Neural cell (in vitro differentiated cells): ENCODE measurements around the gene MMADHC. TPM values are rescaled to one million over a fixed set of nuclear protein-coding genes. Genes with fewer than 3 reads are reported as not detected.

Source experiments
- H2AFZ ChIP-seq: fragments of 200-600, 300-800 bp; sonication (generic), shearing (Covaris generic); 2 replicates; pipeline ENCODE4 v1.6.0; 2014; ENCODE audit warnings: low read depth, mild to moderate bottlenecking, antibody characterized with exemption, low read length, moderate library complexity
- H3F3A ChIP-seq: fragments of 200-600 bp; shearing (Covaris generic); 2 replicates; pipeline ENCODE4 v1.6.1; 2016; ENCODE audit warnings: mild to moderate bottlenecking, moderate library complexity, mixed read lengths, antibody characterized with exemption, low read length; ENCODE audit not compliant: insufficient read depth, poor library complexity, severe bottlenecking
- H3K27ac ChIP-seq: fragments of 200-600, 300-800 bp; sonication (generic), shearing (Covaris generic); 2 replicates; pipeline ENCODE4 v1.5.1; 2014; ENCODE audit warnings: mild to moderate bottlenecking, low read length, moderate library complexity
- H3K27me3 ChIP-seq: fragments of 300-800, 200-600 bp; sonication (generic), shearing (Covaris generic); 2 replicates; pipeline ENCODE4 v1.6.0; 2014; ENCODE audit warnings: mild to moderate bottlenecking, low read depth, low read length, moderate library complexity; ENCODE audit not compliant: insufficient read depth
- H3K36me3 ChIP-seq: fragments of 300-800, 200-600 bp; sonication (generic), shearing (Covaris generic); 2 replicates; pipeline ENCODE4 v1.5.1; 2014; ENCODE audit warnings: mild to moderate bottlenecking, antibody characterized with exemption, low read length, moderate library complexity; ENCODE audit not compliant: insufficient read depth
- H3K4me2 ChIP-seq: fragments of 300-800, 200-600 bp; sonication (generic), shearing (Covaris generic); 2 replicates; pipeline ENCODE4 v1.6.0; 2014; ENCODE audit warnings: mild to moderate bottlenecking, low read length
- H3K4me3 ChIP-seq: fragments of 300-800, 200-600 bp; sonication (generic), shearing (Covaris generic); 2 replicates; pipeline ENCODE4 v1.5.1; 2014; ENCODE audit warnings: mild to moderate bottlenecking, low read length, moderate library complexity
- H3K79me2 ChIP-seq: fragments of 200-600 bp; shearing (Covaris generic); replicated peaks from 2 replicates; pipeline ENCODE4 v1.6.0; 2014; ENCODE audit warnings: mild to moderate bottlenecking, low read length, moderate library complexity; ENCODE audit not compliant: insufficient read depth
- H3K9ac ChIP-seq: fragments of 300-800, 200-600 bp; sonication (generic), shearing (Covaris generic); 2 replicates; pipeline ENCODE4 v1.6.1; 2016; ENCODE audit warnings: mild to moderate bottlenecking, low read length, mixed read lengths
- H3K9me2 ChIP-seq: fragments of 200-600 bp; shearing (Covaris generic); 2 replicates; pipeline ENCODE4 v1.6.1; 2016; ENCODE audit warnings: mild to moderate bottlenecking, low read length, mixed read lengths; ENCODE audit not compliant: insufficient read depth
- H3K9me3 ChIP-seq: fragments of 200-600, 300-800 bp; sonication (generic), shearing (Covaris generic); 2 replicates; pipeline ENCODE4 v1.6.1; 2016; ENCODE audit warnings: mild to moderate bottlenecking, mixed run types, low read length, moderate library complexity, mixed read lengths
- H4K20me1 ChIP-seq: fragments of 200-600 bp; shearing (Covaris generic); 2 replicates; pipeline ENCODE4 v1.6.1; 2016; ENCODE audit warnings: mild to moderate bottlenecking, mixed run types; ENCODE audit not compliant: insufficient read depth
- EP300 ChIP-seq: fragments of 450-650 bp; conservative IDR thresholded peaks from 2 replicates; pipeline ENCODE4 v1.6.1; 2014; ENCODE audit warnings: antibody characterized with exemption, mild to moderate bottlenecking, moderate library complexity; ENCODE audit not compliant: poor library complexity, severe bottlenecking
- EZH2 ChIP-seq: fragments of 200-600, 300-800 bp; shearing (Covaris generic), sonication (generic); IDR thresholded peaks from 2 replicates; pipeline ENCODE4 v1.6.1; 2014; ENCODE audit warnings: antibody characterized with exemption, low read length, borderline replicate concordance, mild to moderate bottlenecking; ENCODE audit not compliant: insufficient read depth, poor library complexity, severe bottlenecking
- MXI1 ChIP-seq: fragments of 450-650 bp; conservative IDR thresholded peaks from 2 replicates; pipeline ENCODE4 v1.6.1; 2014; ENCODE audit warnings: antibody characterized with exemption, mild to moderate bottlenecking; ENCODE audit not compliant: poor library complexity, severe bottlenecking
- POLR2AphosphoS5 ChIP-seq: IDR thresholded peaks from 2 replicates; pipeline ENCODE4 v1.6.1; 2012
- RAD21 ChIP-seq: fragments of 450-650 bp; conservative IDR thresholded peaks from 2 replicates; pipeline ENCODE4 v1.6.1; 2014; ENCODE audit warnings: antibody characterized with exemption, mild to moderate bottlenecking, moderate library complexity
- SMC3 ChIP-seq: fragments of 450-650 bp; conservative IDR thresholded peaks from 2 replicates; pipeline ENCODE4 v1.6.1; 2014; ENCODE audit warnings: antibody characterized with exemption, mild to moderate bottlenecking, moderate library complexity; ENCODE audit not compliant: poor library complexity
- TAF1 ChIP-seq: IDR thresholded peaks from 2 replicates; pipeline ENCODE4 v1.6.1; 2012; ENCODE audit warnings: low read depth
- polyA plus RNA-seq: library from polyadenylated mRNA; depleted of rRNA; stranded (reverse); fragments of >200 nt; gene quantifications from 2 replicates; pipeline ENCODE4 v1.2.3, GENCODE V29; 2014
- TF ChIP-seq, protein P1 (sequence below): fragments of 450-650 bp; IDR thresholded peaks from 2 replicates; pipeline ENCODE4 v1.5.1; 2014; ENCODE audit warnings: antibody characterized with exemption, mild to moderate bottlenecking, moderate library complexity; ENCODE audit not compliant: poor library complexity, severe bottlenecking
- TF ChIP-seq, protein P2 (sequence below): IDR thresholded peaks from 2 replicates; pipeline ENCODE4 v1.6.1; 2012; ENCODE audit warnings: borderline replicate concordance

MMADHC gene
- polyA plus RNA-seq, 1 donor from 2014 or later: 250 TPM

DNA sequence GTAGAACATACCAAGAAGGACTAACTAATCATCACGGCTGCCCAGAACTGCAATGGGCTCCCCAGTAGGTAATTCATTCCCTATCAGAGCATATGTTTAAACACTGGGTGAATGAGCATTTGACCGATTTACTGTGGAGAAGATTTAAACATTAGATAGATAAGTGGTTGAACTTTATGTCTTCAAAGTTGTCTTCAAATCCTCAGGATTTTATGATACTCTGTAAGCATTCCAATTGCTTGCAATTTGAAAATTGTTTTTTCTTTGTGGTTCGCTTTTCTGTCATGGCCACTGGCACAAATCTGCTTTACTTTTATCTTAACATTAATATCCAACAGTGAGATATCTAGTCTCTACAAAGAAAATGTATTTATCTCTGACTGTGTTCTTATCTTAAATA, 37.7 kb upstream of the MMADHC start:
- H4K20me1 ChIP-seq: no peaks in the 10 kb centered on the region
- H3K9ac ChIP-seq: no peak overlapping the region
- no peak overlapping the region for H3K4me3 ChIP-seq
- TF ChIP-seq TAF1 (no peak), SMC3 (no peak), EZH2 (no peak), EP300 (no peak), POLR2AphosphoS5 (no peak), MXI1 (no peak), RAD21 (no peak)
- TF ChIP-seq, protein P1, sequence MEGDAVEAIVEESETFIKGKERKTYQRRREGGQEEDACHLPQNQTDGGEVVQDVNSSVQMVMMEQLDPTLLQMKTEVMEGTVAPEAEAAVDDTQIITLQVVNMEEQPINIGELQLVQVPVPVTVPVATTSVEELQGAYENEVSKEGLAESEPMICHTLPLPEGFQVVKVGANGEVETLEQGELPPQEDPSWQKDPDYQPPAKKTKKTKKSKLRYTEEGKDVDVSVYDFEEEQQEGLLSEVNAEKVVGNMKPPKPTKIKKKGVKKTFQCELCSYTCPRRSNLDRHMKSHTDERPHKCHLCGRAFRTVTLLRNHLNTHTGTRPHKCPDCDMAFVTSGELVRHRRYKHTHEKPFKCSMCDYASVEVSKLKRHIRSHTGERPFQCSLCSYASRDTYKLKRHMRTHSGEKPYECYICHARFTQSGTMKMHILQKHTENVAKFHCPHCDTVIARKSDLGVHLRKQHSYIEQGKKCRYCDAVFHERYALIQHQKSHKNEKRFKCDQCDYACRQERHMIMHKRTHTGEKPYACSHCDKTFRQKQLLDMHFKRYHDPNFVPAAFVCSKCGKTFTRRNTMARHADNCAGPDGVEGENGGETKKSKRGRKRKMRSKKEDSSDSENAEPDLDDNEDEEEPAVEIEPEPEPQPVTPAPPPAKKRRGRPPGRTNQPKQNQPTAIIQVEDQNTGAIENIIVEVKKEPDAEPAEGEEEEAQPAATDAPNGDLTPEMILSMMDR: no peak
- TF ChIP-seq, protein P2, sequence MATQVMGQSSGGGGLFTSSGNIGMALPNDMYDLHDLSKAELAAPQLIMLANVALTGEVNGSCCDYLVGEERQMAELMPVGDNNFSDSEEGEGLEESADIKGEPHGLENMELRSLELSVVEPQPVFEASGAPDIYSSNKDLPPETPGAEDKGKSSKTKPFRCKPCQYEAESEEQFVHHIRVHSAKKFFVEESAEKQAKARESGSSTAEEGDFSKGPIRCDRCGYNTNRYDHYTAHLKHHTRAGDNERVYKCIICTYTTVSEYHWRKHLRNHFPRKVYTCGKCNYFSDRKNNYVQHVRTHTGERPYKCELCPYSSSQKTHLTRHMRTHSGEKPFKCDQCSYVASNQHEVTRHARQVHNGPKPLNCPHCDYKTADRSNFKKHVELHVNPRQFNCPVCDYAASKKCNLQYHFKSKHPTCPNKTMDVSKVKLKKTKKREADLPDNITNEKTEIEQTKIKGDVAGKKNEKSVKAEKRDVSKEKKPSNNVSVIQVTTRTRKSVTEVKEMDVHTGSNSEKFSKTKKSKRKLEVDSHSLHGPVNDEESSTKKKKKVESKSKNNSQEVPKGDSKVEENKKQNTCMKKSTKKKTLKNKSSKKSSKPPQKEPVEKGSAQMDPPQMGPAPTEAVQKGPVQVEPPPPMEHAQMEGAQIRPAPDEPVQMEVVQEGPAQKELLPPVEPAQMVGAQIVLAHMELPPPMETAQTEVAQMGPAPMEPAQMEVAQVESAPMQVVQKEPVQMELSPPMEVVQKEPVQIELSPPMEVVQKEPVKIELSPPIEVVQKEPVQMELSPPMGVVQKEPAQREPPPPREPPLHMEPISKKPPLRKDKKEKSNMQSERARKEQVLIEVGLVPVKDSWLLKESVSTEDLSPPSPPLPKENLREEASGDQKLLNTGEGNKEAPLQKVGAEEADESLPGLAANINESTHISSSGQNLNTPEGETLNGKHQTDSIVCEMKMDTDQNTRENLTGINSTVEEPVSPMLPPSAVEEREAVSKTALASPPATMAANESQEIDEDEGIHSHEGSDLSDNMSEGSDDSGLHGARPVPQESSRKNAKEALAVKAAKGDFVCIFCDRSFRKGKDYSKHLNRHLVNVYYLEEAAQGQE: no peak
- H3K9me2 ChIP-seq: no peaks in the 10 kb centered on the region
- H3F3A ChIP-seq: no peaks in the 10 kb centered on the region
- no peaks in the 10 kb centered on the region for H3K27me3 ChIP-seq
- H2AFZ ChIP-seq: no peak overlapping the region
- H3K79me2 ChIP-seq: no peaks in the 10 kb centered on the region
- H3K9me3 ChIP-seq: no peaks in the 10 kb centered on the region
- no peak overlapping the region for H3K27ac ChIP-seq
- no peaks in the 10 kb centered on the region for H3K36me3 ChIP-seq
- no peak overlapping the region for H3K4me2 ChIP-seq

DNA sequence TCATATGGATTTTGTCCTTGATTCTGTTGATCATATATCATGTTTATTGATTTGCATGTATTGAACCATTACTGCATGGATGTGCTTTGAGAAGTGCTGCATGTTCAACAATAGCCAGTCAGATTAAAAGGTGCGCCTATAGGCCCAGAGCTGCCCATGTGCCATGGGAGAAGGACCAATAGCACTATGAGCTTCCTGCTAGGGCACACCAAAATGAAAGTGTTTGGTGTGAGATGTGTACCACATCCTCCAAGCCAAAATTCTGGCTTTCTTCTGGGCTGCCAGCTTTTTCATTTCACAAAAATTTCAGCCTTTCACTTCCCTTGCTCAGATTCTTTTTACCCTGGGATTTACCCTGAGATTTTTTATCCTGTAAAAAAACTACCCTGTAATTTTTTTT, 34.8 kb upstream of the MMADHC start:
- no peak overlapping the region for H3K27ac ChIP-seq
- TF ChIP-seq SMC3 (no peak), POLR2AphosphoS5 (no peak), MXI1 (no peak)
- TF ChIP-seq, protein P1: no peak
- H3K9me3 ChIP-seq: no peaks in the 10 kb centered on the region
- H3K9me2 ChIP-seq: no peaks in the 10 kb centered on the region
- no peak overlapping the region for H3K4me3 ChIP-seq
- H3K79me2 ChIP-seq: no peaks in the 10 kb centered on the region
- H3K27me3 ChIP-seq: no peaks in the 10 kb centered on the region
- H3K36me3 ChIP-seq: no peaks in the 10 kb centered on the region
- H2AFZ ChIP-seq: no peak overlapping the region
- no peak overlapping the region for H3K9ac ChIP-seq
- H3K4me2 ChIP-seq: no peak overlapping the region
- H3F3A ChIP-seq: no peaks in the 10 kb centered on the region
- H4K20me1 ChIP-seq: no peaks in the 10 kb centered on the region
